ENCODE results near the gene IL22. TPM values are rescaled to one million over a fixed set of nuclear protein-coding genes. Genes with fewer than 3 reads are reported as not detected.

Gene IL22
- total and polyA plus RNA-seq, 2 donors (not counting 1 experiment from before 2014, with no cell fraction given), result not detected

DNA sequence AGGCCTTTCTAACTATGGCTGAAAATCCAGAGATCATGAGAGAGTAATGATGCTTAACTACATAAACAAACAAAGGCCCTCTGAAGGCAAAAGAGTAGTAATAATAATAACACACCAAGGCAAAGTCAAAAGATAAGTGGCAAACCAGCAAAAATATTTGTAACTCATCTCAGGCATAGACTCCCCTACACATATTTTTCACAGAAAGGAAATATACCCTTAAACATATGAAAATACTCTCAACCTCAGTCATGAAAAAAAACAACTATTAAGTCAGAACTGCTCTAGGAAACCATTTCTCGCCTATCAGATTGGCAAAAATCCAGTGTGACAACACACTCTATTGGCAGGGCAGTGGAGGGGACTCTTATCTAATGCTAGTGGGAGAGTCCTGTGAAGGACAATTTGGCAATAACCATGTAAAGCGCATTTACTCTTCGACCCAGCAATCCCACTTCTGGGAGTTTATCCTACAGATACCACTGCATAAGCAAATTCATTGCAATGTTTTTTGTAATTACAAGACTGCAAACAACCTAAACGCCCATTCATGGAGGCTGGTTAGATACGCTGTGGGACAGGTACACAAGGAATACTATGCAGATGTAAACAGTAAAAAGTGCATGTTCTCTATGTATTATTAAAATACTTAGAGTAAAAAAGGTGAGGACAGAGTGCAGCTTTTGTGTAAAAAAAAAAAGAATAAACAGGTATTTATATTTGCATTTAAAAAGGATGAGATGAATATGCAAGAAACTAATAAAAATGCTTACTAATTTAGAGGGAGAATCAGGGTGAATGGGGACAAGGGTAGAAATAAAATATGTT lies 26.0 kb upstream of the IL22 start:
- H3K79me2 ChIP-seq (ENCODE audit: control insufficient read depth, insufficient read depth, low read length), result no peaks in the 10 kb centered on the region
- H3K27ac ChIP-seq (ENCODE audit: insufficient read depth, low read length), result no peak overlapping the region
- H3K4me2 ChIP-seq (ENCODE audit: extremely low read depth, insufficient read depth, low read length), result no peak overlapping the region
- no peak overlapping the region for H3K4me3 ChIP-seq (replicated peaks in 1 of 4; ENCODE audit: control extremely low read depth in 1 of 4, insufficient read depth in 1 of 4, low read depth in 3 of 4, low read length in 4 of 4)
- H3K36me3 ChIP-seq (ENCODE audit: control insufficient read depth, insufficient read depth, low read length), result no peaks in the 10 kb centered on the region
- no peak overlapping the region for H3K9ac ChIP-seq (ENCODE audit: insufficient read depth, low read length)
- H4K20me1 ChIP-seq (ENCODE audit: control insufficient read depth, extremely low read depth, insufficient read depth, low read length), result no peaks in the 10 kb centered on the region
- no peaks in the 10 kb centered on the region for H3K27me3 ChIP-seq (ENCODE audit: control insufficient read depth, insufficient read depth, low read length)
- no peaks in the 10 kb centered on the region for H3K4me1 ChIP-seq (ENCODE audit: control insufficient read depth, extremely low read depth, insufficient read depth, low read length)
- H3K9me3 ChIP-seq (ENCODE audit: control insufficient read depth, insufficient read depth, low read depth, low read length), result no peaks in the 10 kb centered on the region
- TF ChIP-seq EZH2 (IDR thresholded peaks at IDR 0.05; ENCODE audit: low read length, missing control alignments), result no peak
- TF ChIP-seq, protein P1, sequence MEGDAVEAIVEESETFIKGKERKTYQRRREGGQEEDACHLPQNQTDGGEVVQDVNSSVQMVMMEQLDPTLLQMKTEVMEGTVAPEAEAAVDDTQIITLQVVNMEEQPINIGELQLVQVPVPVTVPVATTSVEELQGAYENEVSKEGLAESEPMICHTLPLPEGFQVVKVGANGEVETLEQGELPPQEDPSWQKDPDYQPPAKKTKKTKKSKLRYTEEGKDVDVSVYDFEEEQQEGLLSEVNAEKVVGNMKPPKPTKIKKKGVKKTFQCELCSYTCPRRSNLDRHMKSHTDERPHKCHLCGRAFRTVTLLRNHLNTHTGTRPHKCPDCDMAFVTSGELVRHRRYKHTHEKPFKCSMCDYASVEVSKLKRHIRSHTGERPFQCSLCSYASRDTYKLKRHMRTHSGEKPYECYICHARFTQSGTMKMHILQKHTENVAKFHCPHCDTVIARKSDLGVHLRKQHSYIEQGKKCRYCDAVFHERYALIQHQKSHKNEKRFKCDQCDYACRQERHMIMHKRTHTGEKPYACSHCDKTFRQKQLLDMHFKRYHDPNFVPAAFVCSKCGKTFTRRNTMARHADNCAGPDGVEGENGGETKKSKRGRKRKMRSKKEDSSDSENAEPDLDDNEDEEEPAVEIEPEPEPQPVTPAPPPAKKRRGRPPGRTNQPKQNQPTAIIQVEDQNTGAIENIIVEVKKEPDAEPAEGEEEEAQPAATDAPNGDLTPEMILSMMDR (conservative IDR thresholded peaks at IDR 0.05 in 1 of 2, IDR thresholded peaks at IDR 0.05 in 1 of 2; ENCODE audit: low read depth in 1 of 2, low read length in 2 of 2), result no peak
- DNase-seq (ENCODE audit: low read depth in 2 of 2), result peak; percentile 45 to 55
- no peak overlapping the region for H2AFZ ChIP-seq (ENCODE audit: low read length)

GRCh38 chr12:68276402-68276930 lies 23.1 kb upstream of the IL22 start:
- no peak overlapping the region for H2AFZ ChIP-seq (ENCODE audit: low read length)
- H3K4me3 ChIP-seq (replicated peaks in 1 of 4; ENCODE audit: control extremely low read depth in 1 of 4, insufficient read depth in 1 of 4, low read depth in 3 of 4, low read length in 4 of 4), result no peak overlapping the region
- no peaks in the 10 kb centered on the region for H3K79me2 ChIP-seq (ENCODE audit: control insufficient read depth, insufficient read depth, low read length)
- no peaks in the 10 kb centered on the region for H3K36me3 ChIP-seq (ENCODE audit: control insufficient read depth, insufficient read depth, low read length)
- H3K27me3 ChIP-seq (ENCODE audit: control insufficient read depth, insufficient read depth, low read length), result no peaks in the 10 kb centered on the region
- H4K20me1 ChIP-seq (ENCODE audit: control insufficient read depth, extremely low read depth, insufficient read depth, low read length), result no peaks in the 10 kb centered on the region
- DNase-seq (ENCODE audit: low read depth in 2 of 2), result peak in 1 of 2 donors; percentile 48
- no peak overlapping the region for H3K27ac ChIP-seq (ENCODE audit: insufficient read depth, low read length)
- peaks cover 2% of the 10 kb centered on the region for H3K4me1 ChIP-seq (ENCODE audit: control insufficient read depth, extremely low read depth, insufficient read depth, low read length)
- no peak for TF ChIP-seq EZH2 (IDR thresholded peaks at IDR 0.05; ENCODE audit: low read length, missing control alignments)
- TF ChIP-seq, protein P1 (conservative IDR thresholded peaks at IDR 0.05 in 1 of 2, IDR thresholded peaks at IDR 0.05 in 1 of 2; ENCODE audit: low read depth in 1 of 2, low read length in 2 of 2), result no peak
- no peaks in the 10 kb centered on the region for H3K9me3 ChIP-seq (ENCODE audit: control insufficient read depth, insufficient read depth, low read depth, low read length)
- no peak overlapping the region for H3K9ac ChIP-seq (ENCODE audit: insufficient read depth, low read length)
- H3K4me2 ChIP-seq (ENCODE audit: extremely low read depth, insufficient read depth, low read length), result no peak overlapping the region

- no peaks in the 10 kb centered on the region for H3K27me3 ChIP-seq (ENCODE audit: control insufficient read depth, insufficient read depth, low read length)
- TF ChIP-seq, protein P1 (conservative IDR thresholded peaks at IDR 0.05 in 1 of 2, IDR thresholded peaks at IDR 0.05 in 1 of 2; ENCODE audit: low read depth in 1 of 2, low read length in 2 of 2), result no peak
- no peak for TF ChIP-seq EZH2 (IDR thresholded peaks at IDR 0.05; ENCODE audit: low read length, missing control alignments)
- H3K9me3 ChIP-seq (ENCODE audit: control insufficient read depth, insufficient read depth, low read depth, low read length), result no peaks in the 10 kb centered on the region
- no peak overlapping the region for H3K4me2 ChIP-seq (ENCODE audit: extremely low read depth, insufficient read depth, low read length)
- no peak overlapping the region for H3K9ac ChIP-seq (ENCODE audit: insufficient read depth, low read length)
- H4K20me1 ChIP-seq (ENCODE audit: control insufficient read depth, extremely low read depth, insufficient read depth, low read length), result no peaks in the 10 kb centered on the region
- H3K4me3 ChIP-seq (replicated peaks in 1 of 4; ENCODE audit: control extremely low read depth in 1 of 4, insufficient read depth in 1 of 4, low read depth in 3 of 4, low read length in 4 of 4), result no peak overlapping the region
- H3K27ac ChIP-seq (ENCODE audit: insufficient read depth, low read length), result no peak overlapping the region
- no peaks in the 10 kb centered on the region for H3K36me3 ChIP-seq (ENCODE audit: control insufficient read depth, insufficient read depth, low read length)
- H2AFZ ChIP-seq (ENCODE audit: low read length), result no peak overlapping the region
- DNase-seq (ENCODE audit: low read depth in 2 of 2), result no peak
- H3K4me1 ChIP-seq (ENCODE audit: control insufficient read depth, extremely low read depth, insufficient read depth, low read length), result peaks cover 14% of the 10 kb centered on the region
- no peaks in the 10 kb centered on the region for H3K79me2 ChIP-seq (ENCODE audit: control insufficient read depth, insufficient read depth, low read length)
Measured at GRCh38 chr12:68272732-68273131, 19.3 kb upstream of the IL22 start.
